ENCODE results near the gene RHOB. TPM values are rescaled to one million over a fixed set of nuclear protein-coding genes. Genes with fewer than 3 reads are reported as not detected.

Gene RHOB
- total and polyA plus RNA-seq, 2 experiments from 2014 or later, result 15.4 to 92.1 TPM

GRCh38 chr2:20423359-20423758, 23.5 kb upstream of the RHOB start:
- no peak overlapping the region for H3K27ac ChIP-seq
- H3K4me1 ChIP-seq (ENCODE audit: low read depth), result no peaks in the 10 kb centered on the region

GRCh38 chr2:20423847-20424246, 23.0 kb upstream of the RHOB start:
- no peaks in the 10 kb centered on the region for H3K4me1 ChIP-seq (ENCODE audit: low read depth)
- TF ChIP-seq CTCF (IDR thresholded peaks at IDR 0.05; ENCODE audit: low read depth, low read length), result no peak
- no peaks in the 10 kb centered on the region for H3K36me3 ChIP-seq
- DNase-seq (ENCODE audit: low read depth in 1 of 2, low spot score in 1 of 2), result no peak
- H3K4me3 ChIP-seq, result no peak overlapping the region
- H3K27ac ChIP-seq, result no peak overlapping the region
- H3K27me3 ChIP-seq, result no peaks in the 10 kb centered on the region
- no peaks in the 10 kb centered on the region for H3K9me3 ChIP-seq (ENCODE audit: low read depth)

More at GRCh38 chr2:20423359-20423758, 23.5 kb upstream of the RHOB start:
- H3K9me3 ChIP-seq (ENCODE audit: low read depth), result no peaks in the 10 kb centered on the region
- no peak for DNase-seq (ENCODE audit: low read depth in 1 of 2, low spot score in 1 of 2)
- no peaks in the 10 kb centered on the region for H3K36me3 ChIP-seq
- H3K27me3 ChIP-seq, result no peaks in the 10 kb centered on the region
- no peak for TF ChIP-seq CTCF (IDR thresholded peaks at IDR 0.05; ENCODE audit: low read depth, low read length)
- no peak overlapping the region for H3K4me3 ChIP-seq

- H3K4me1 ChIP-seq (ENCODE audit: low read depth), result no peaks in the 10 kb centered on the region
Observed at GRCh38 chr2:20424300-20425290, 22.3 kb upstream of the RHOB start.

GRCh38 chr2:20425371-20425881, 21.4 kb upstream of the RHOB start:
- no peaks in the 10 kb centered on the region for H3K27me3 ChIP-seq
- no peaks in the 10 kb centered on the region for H3K4me1 ChIP-seq (ENCODE audit: low read depth)
- TF ChIP-seq CTCF (IDR thresholded peaks at IDR 0.05; ENCODE audit: low read depth, low read length), result no peak
- H3K9me3 ChIP-seq (ENCODE audit: low read depth), result no peaks in the 10 kb centered on the region
- no peak overlapping the region for H3K4me3 ChIP-seq
- no peak for DNase-seq (ENCODE audit: low read depth in 1 of 2, low spot score in 1 of 2)
- H3K27ac ChIP-seq, result no peak overlapping the region
- no peaks in the 10 kb centered on the region for H3K36me3 ChIP-seq

More at GRCh38 chr2:20424300-20425290, 22.3 kb upstream of the RHOB start:
- TF ChIP-seq CTCF (IDR thresholded peaks at IDR 0.05; ENCODE audit: low read depth, low read length), result no peak
- DNase-seq (ENCODE audit: low read depth in 1 of 2, low spot score in 1 of 2), result peak in 1 of 2 donors; percentile 84
- Histone ChIP-seq H3K36me3 (no peaks in the 10 kb centered on the region), H3K27ac (no peak overlapping the region), H3K9me3 (ENCODE audit: low read depth) (no peaks in the 10 kb centered on the region), H3K27me3 (no peaks in the 10 kb centered on the region), H3K4me3 (no peak overlapping the region)

GRCh38 chr2:20425884-20426283, 21.0 kb upstream of the RHOB start:
- Histone ChIP-seq H3K27me3 (no peaks in the 10 kb centered on the region), H3K9me3 (ENCODE audit: low read depth) (no peaks in the 10 kb centered on the region), H3K4me3 (no peak overlapping the region), H3K4me1 (ENCODE audit: low read depth) (no peaks in the 10 kb centered on the region), H3K27ac (no peak overlapping the region), H3K36me3 (no peaks in the 10 kb centered on the region)
- no peak for DNase-seq (ENCODE audit: low read depth in 1 of 2, low spot score in 1 of 2)
- TF ChIP-seq CTCF (IDR thresholded peaks at IDR 0.05; ENCODE audit: low read depth, low read length), result no peak
